Tibial nerve (tissue), 3 donors: ENCODE data around the gene RFX6.
"Not testable (repeated sequence)": the region's sequence is repeated elsewhere in the genome, so short reads cannot be mapped to it uniquely, and the experiment has no call there.

Experiments used
- POLR2A ChIP-seq, 2 donors: fragments of 450-650 bp; IDR thresholded peaks; one replicate each; pipeline ENCODE4 v1.6.1; 2017; ENCODE audit warnings: antibody characterized with exemption in 2 of 2, mild to moderate bottlenecking in 2 of 2, moderate library complexity in 2 of 2
- TF ChIP-seq, protein P1 (sequence below), 5 experiments: fragments of 200-600 bp in 3 of 5; fragments of 450-650 bp in 2 of 5; sonication (generic) in 3 of 5; IDR thresholded peaks; one replicate each; pipeline ENCODE4 v1.5.1; 2016 to 2019; ENCODE audit warnings: antibody characterized with exemption in 5 of 5, mild to moderate bottlenecking in 3 of 5, moderate library complexity in 2 of 5

DNA sequence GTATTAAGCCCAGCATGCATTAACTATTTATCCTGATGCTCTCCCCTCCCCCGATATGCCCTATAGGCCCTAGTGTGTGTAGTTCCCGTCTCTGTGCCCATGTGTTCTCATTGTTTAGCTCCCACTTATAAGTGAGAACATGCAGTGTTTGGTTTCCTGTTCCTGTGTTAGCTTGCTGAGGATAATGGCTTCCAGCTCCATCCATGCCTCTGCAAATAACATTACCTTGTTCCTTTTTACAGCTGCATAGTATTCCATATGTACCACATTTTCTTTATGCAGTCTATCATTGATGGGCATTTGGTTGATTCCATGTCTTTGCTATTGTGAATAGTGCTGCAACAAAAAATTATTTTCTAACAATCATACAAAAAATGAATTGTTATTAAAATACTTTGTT lies 42.5 kb upstream of the RFX6 start:
- TF ChIP-seq, protein P1, sequence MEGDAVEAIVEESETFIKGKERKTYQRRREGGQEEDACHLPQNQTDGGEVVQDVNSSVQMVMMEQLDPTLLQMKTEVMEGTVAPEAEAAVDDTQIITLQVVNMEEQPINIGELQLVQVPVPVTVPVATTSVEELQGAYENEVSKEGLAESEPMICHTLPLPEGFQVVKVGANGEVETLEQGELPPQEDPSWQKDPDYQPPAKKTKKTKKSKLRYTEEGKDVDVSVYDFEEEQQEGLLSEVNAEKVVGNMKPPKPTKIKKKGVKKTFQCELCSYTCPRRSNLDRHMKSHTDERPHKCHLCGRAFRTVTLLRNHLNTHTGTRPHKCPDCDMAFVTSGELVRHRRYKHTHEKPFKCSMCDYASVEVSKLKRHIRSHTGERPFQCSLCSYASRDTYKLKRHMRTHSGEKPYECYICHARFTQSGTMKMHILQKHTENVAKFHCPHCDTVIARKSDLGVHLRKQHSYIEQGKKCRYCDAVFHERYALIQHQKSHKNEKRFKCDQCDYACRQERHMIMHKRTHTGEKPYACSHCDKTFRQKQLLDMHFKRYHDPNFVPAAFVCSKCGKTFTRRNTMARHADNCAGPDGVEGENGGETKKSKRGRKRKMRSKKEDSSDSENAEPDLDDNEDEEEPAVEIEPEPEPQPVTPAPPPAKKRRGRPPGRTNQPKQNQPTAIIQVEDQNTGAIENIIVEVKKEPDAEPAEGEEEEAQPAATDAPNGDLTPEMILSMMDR (IDR thresholded peaks at IDR 0.05): not testable (repeated sequence)
- not testable (repeated sequence) for TF ChIP-seq POLR2A (IDR thresholded peaks at IDR 0.05)
